Measurements from ENCODE around the gene GMPPA. TPM values are rescaled to one million over a fixed set of nuclear protein-coding genes. Genes with fewer than 3 reads are reported as not detected.

GMPPA gene
- total RNA-seq, 1 experiment from 2014 or later: 32.0 TPM

DNA sequence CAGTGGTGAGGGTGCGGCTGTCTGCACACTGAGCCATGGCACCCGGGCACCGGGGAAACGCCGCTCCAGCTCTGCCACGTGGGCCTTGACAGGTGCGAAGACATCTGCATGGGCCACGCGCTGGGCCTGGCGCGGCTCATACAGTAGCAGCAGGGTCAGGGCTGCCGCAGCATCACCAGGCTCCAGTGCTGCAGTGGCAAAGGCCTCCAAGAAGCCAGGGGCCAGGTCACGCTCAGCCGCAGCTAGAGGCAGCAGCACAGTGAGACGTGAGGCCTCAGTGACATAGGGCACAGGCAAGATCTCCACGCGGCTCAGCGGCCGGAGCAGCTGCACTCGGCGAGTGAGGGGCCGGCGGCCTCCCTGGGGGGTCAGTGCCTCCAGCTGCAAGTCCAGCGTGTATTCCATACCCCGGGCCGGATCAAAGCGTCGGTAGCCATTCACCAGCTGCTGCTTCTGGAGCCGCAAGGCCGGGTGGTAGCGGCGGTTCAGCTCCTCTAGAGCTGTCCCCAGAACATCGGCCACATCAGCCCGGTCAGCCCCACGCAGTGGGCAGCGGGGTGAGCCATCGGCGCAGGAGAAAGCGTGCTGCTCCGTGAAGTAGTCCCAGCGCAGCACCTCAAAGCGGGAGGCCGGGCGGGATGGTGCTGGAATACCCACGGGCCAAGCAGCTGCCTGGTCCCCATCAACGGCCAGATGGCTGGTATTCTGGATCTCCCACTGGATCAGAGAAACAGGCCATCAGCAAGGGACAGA, 41.4 kb downstream of the GMPPA start:
- H3K4me3 Mint-ChIP-seq: no peak overlapping the region
- peaks cover 12% of the 10 kb centered on the region for H3K27me3 Mint-ChIP-seq (ENCODE audit: low read depth)
- TF ChIP-seq CTCF (conservative IDR thresholded peaks at IDR 0.05): no peak

More for the DNA sequence above, 41.4 kb downstream of the GMPPA start:
- Histone ChIP-seq H3K14ac (ENCODE audit: insufficient read depth, low read length) (no peak overlapping the region), H3K18ac (ENCODE audit: insufficient read length, low read depth, low read length) (no peak overlapping the region), H3K4me2 (ENCODE audit: insufficient read depth, insufficient read length, low read length) (no peak overlapping the region), H2BK20ac (ENCODE audit: low read depth, low read length, poor library complexity, severe bottlenecking) (no peak overlapping the region), H2BK5ac (ENCODE audit: insufficient read length, low read length) (no peak overlapping the region), H3K27ac (ENCODE audit: insufficient read length, low read depth, low read length) (no peak overlapping the region), H3K9me3 (ENCODE audit: control insufficient read depth, low read depth, low read length) (no peaks in the 10 kb centered on the region), H3K4me1 (ENCODE audit: insufficient read depth, low read length) (peaks cover 8% of the 10 kb centered on the region; the same call in 1 of the 2 replicates), H3K9ac (ENCODE audit: extremely low read depth, insufficient read length, low read length) (no peak overlapping the region), H3K4ac (ENCODE audit: low read depth, low read length) (no peak overlapping the region), H3K27me3 (ENCODE audit: insufficient read depth, low read length) (no peaks in the 10 kb centered on the region), H4K91ac (ENCODE audit: insufficient read length, low read depth, low read length) (no peak overlapping the region), H2BK15ac (ENCODE audit: low read depth, low read length) (no peak overlapping the region), H2BK12ac (ENCODE audit: insufficient read length, low read depth, low read length) (no peak overlapping the region), H2BK120ac (ENCODE audit: low read depth, low read length, poor library complexity, severe bottlenecking) (no peak overlapping the region), H3K79me1 (ENCODE audit: insufficient read depth, low read depth, low read length, poor library complexity, severe bottlenecking) (no peaks in the 10 kb centered on the region), H3K23ac (ENCODE audit: insufficient read length, low read depth, low read length) (no peak overlapping the region), H4K20me1 (ENCODE audit: control insufficient read depth, insufficient read depth, insufficient read length) (no peaks in the 10 kb centered on the region), H3K79me2 (ENCODE audit: insufficient read depth, low read length) (no peaks in the 10 kb centered on the region), H3K56ac (ENCODE audit: insufficient read length, low read depth, low read length) (no peak overlapping the region), H3T11ph (ENCODE audit: low read length) (no peak overlapping the region), H3K23me2 (ENCODE audit: insufficient read length, low read depth, low read length, poor library complexity, severe bottlenecking) (peaks cover 16% of the 10 kb centered on the region), H4K5ac (ENCODE audit: insufficient read length, low read depth, low read length) (no peak overlapping the region), H2AK5ac (ENCODE audit: insufficient read length, low read length) (no peak overlapping the region), H4K8ac (replicated peaks; ENCODE audit: insufficient read length, low read depth, low read length) (no peak overlapping the region), H2AFZ (ENCODE audit: low read length) (no peak overlapping the region)
- WGBS (ENCODE audit: extremely low coverage, insufficient read length, low lambda C conversion rate): no CpG with 5 or more reads among the region's 46 CpGs
- DNase-seq: no peak
- Mint-ChIP-seq H3K36me3 (ENCODE audit: insufficient read depth in 1 of 3, low read depth in 3 of 3) (peaks cover 18 to 28% (median 21%) of the 10 kb centered on the region in 3 experiments), H3K9me3 (peaks cover 0 to 4% of the 10 kb centered on the region in 2 experiments; a peak in 2 of 5 replicates), H3K4me1 (peaks cover 39 to 40% of the 10 kb centered on the region in 2 experiments), H3K27ac (no peak overlapping the region)
